Adrenal gland (tissue), 5 donors: Measurements from ENCODE around the gene KCNMA1.

Experiments used
- POLR2A ChIP-seq, 2 donors: fragments of 450-650 bp; IDR thresholded peaks; one replicate each; pipeline ENCODE4 v1.6.1; 2017; ENCODE audit warnings: antibody characterized with exemption in 2 of 2, mild to moderate bottlenecking in 2 of 2, moderate library complexity in 1 of 2
- TF ChIP-seq, protein P1 (sequence below), 6 experiments: fragments of 450-650 bp in 4 of 6; fragments of 200-600 bp in 2 of 6; sonication (generic) in 1 of 6; IDR thresholded peaks; 1 replicate in 5 of 6; 2 replicates in 1 of 6; pipeline versions ENCODE4 v1.5.1 to v1.8.0; 2016 to 2021; ENCODE audit warnings: antibody characterized with exemption in 6 of 6, mild to moderate bottlenecking in 2 of 6, moderate library complexity in 1 of 6
- donor health status: DM: no; HTN: no; CAD: no.

DNA sequence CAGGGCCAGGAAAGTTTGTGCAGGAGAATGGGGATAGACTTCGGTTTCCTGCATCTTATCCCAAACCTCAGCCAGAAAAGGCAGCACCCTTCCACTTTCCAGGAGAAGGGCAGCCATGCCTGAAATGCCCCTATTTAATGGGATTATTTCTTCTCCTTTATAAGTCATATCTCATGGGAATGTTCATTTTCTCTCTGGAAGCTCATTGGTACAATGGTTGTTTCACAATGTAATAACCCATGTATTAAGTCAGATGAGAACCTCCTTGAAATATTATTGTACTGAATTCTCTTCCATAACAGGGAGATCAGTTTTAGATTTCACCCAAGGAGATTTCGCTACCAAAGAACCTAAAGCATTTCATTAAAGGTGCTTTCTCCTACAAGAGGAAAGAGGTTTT lies 457.5 kb downstream of the KCNMA1 start:
- TF ChIP-seq, protein P1, sequence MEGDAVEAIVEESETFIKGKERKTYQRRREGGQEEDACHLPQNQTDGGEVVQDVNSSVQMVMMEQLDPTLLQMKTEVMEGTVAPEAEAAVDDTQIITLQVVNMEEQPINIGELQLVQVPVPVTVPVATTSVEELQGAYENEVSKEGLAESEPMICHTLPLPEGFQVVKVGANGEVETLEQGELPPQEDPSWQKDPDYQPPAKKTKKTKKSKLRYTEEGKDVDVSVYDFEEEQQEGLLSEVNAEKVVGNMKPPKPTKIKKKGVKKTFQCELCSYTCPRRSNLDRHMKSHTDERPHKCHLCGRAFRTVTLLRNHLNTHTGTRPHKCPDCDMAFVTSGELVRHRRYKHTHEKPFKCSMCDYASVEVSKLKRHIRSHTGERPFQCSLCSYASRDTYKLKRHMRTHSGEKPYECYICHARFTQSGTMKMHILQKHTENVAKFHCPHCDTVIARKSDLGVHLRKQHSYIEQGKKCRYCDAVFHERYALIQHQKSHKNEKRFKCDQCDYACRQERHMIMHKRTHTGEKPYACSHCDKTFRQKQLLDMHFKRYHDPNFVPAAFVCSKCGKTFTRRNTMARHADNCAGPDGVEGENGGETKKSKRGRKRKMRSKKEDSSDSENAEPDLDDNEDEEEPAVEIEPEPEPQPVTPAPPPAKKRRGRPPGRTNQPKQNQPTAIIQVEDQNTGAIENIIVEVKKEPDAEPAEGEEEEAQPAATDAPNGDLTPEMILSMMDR (IDR thresholded peaks at IDR 0.05) = no peak
- no peak for TF ChIP-seq POLR2A (IDR thresholded peaks at IDR 0.05)
